HG02852 (cell line): ENCODE results near the gene GRAMD1A.
A peak's percentile ranks its signal among the peaks of the same experiment; 100 is the strongest.
"Not testable (repeated sequence)": the region's sequence is repeated elsewhere in the genome, so short reads cannot be mapped to it uniquely, and the experiment has no call there.

Experiments used
- ATAC-seq: cut with Tn5 transposase; IDR thresholded peaks from one replicate; pipeline ENCODE4 v1.9.1; 2021; ENCODE audit warnings: mild to moderate bottlenecking, moderate library complexity; ENCODE audit not compliant: unreplicated experiment

The GRAMD1A gene

DNA sequence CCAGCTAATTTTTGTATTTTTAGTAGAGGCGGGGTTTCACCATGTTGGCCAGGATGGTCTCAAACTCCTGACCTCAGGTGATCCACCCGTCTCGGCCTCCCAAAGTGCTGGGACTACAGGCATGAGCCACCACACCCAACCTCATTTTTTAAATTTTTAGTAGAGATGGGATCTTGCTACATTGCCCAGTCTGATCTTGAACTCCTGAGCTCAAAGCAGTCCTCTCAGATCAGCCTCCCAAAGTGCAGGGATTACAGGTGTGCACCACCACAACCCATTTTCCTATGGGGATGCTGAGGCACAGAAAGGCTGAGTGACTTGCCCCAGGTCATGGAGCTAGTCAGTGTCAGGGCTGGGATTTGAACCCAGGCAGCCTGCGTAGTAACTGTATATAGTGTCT lies 51.1 kb downstream of the GRAMD1A start:
- not testable (repeated sequence) for ATAC-seq

DNA sequence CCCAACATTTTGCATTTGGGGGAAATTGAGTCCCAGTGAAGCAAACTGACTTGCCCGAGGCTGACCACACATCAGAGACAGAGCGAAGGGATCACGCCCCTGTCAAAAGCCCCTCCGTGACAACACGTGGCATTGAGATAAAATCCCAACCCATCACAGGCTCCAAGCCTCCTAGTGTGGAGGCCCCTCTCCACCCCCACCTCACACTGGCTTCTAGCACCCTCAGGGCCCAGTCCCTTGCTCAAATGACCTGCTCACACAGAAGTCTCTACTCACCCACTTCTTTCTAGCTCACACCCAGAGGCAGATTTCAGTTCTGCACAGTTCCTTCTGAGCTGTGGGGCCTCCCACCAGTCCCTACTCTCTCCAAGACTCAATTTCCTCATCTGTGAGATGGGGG lies 51.7 kb downstream of the GRAMD1A start:
- ATAC-seq = no peak

DNA sequence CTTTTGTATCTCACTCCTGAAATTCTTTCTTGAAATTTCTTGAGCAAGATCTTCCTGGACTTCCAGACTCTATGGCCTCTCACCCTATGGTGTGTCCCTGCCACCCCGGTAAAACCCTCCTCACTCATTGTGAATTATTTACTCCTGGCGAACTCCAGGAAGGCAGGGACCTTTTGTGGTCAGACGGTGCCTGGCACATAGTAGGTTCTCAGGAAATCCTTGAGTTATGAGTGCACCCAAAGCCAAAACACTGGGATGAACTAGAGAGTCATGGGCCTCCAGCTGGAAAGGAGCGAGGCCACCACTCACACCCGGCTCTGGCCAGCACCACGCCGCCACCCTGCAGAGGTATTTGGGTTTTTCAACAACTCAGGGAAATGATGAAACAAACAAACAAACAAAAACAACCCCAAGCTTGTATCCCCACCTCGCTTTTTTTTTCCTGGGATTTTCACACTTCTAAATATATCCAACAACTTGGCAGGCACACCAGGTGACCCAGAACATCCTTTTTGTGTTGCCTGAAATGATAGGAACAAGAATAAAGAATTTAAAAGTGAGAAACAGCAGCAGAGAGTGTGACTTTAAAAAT lies 52.6 kb downstream of the GRAMD1A start:
- no peak for ATAC-seq

GRCh38 chr19:35053667-35054293 lies 53.7 kb downstream of the GRAMD1A start:
- ATAC-seq = no peak

GRCh38 chr19:35054626-35055025 lies 54.5 kb downstream of the GRAMD1A start:
- ATAC-seq = no peak

GRCh38 chr19:35055715-35056179 lies 55.6 kb downstream of the GRAMD1A start:
- no peak for ATAC-seq

- no peak for ATAC-seq
Observed at GRCh38 chr19:35056513-35057063, 56.5 kb downstream of the GRAMD1A start.

- ATAC-seq = no peak
Observed at GRCh38 chr19:35058370-35058769, 58.2 kb downstream of the GRAMD1A start.

- no peak for ATAC-seq
Observed at GRCh38 chr19:35059006-35059798, 59.1 kb downstream of the GRAMD1A start.

DNA sequence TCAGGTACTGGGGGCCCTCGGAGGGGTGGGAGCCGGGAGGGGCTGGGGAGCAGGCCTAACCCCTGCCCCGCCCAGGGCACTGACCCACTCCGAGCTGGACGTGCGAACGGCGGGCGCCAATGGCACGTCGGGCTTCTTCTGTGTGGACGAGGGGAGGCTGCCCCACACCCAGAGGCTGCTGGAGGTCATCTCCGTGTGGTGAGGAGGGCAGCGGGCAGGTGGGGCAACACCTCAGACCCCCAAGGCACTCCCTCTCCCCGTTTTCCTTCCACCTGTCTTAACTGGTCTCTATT lies 59.6 kb downstream of the GRAMD1A start:
- no peak for ATAC-seq

DNA sequence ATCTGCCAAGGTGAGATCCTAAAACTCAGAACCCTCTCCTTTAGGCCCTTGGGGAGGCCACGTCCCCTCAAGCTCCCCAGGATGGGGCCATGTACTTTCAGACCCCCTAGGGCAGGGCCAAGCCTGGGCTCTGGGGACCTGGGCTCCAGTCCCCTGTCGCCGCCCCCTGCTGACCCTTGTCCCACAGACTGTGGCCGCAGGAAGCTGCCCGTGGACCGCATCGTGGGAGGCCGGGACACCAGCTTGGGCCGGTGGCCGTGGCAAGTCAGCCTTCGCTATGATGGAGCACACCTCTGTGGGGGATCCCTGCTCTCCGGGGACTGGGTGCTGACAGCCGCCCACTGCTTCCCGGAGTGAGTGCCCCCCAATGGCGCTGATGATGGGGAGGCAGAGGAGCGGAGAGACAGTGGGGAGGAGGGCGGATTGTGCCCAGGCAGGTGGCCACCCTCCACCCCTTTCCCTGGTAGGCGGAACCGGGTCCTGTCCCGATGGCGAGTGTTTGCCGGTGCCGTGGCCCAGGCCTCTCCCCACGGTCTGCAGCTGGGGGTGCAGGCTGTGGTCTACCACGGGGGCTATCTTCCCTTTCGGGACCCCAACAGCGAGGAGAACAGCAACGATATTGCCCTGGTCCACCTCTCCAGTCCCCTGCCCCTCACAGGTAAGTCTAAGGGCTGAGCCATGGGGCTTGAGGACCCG lies 60.2 kb downstream of the GRAMD1A start:
- ATAC-seq = no peak

- no peak for ATAC-seq
Observed at GRCh38 chr19:35061583-35062373, 61.7 kb downstream of the GRAMD1A start.

DNA sequence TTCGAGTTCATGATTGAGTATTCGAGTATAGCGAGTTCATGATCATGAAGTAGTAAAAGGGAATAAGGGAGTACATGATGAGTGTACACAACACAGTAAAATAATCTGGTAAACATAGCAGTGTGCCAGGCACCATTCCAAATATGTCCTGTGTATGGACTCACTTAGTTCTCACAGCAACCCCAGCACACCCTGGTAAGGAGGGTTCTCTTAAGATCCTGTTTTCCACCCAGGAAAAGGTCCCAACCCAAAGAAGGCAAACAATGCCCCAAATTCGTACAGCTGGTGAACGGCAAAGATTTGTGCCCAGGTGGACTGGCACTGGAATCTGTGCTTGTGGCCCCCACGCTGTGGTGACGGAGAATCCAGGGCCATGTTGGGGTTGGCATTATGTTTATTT lies 62.8 kb downstream of the GRAMD1A start:
- ATAC-seq = no peak

- no peak for ATAC-seq
Observed at GRCh38 chr19:35063940-35064818, 64.1 kb downstream of the GRAMD1A start.

- ATAC-seq = no peak
Observed at GRCh38 chr19:35065574-35065973, 65.5 kb downstream of the GRAMD1A start.

GRCh38 chr19:35066121-35066520 lies 66.0 kb downstream of the GRAMD1A start:
- ATAC-seq = no peak

GRCh38 chr19:35066691-35067563 lies 66.8 kb downstream of the GRAMD1A start:
- ATAC-seq = peak; percentile 51

GRCh38 chr19:35068941-35069634 lies 69.0 kb downstream of the GRAMD1A start:
- ATAC-seq = no peak
